Measurements from ENCODE around the gene BAIAP2L2. TPM values are rescaled to one million over a fixed set of nuclear protein-coding genes. Genes with fewer than 3 reads are reported as not detected.

BAIAP2L2 gene
- total RNA-seq, 2 experiments from 2014 or later = 0.71 to 0.88 TPM

DNA sequence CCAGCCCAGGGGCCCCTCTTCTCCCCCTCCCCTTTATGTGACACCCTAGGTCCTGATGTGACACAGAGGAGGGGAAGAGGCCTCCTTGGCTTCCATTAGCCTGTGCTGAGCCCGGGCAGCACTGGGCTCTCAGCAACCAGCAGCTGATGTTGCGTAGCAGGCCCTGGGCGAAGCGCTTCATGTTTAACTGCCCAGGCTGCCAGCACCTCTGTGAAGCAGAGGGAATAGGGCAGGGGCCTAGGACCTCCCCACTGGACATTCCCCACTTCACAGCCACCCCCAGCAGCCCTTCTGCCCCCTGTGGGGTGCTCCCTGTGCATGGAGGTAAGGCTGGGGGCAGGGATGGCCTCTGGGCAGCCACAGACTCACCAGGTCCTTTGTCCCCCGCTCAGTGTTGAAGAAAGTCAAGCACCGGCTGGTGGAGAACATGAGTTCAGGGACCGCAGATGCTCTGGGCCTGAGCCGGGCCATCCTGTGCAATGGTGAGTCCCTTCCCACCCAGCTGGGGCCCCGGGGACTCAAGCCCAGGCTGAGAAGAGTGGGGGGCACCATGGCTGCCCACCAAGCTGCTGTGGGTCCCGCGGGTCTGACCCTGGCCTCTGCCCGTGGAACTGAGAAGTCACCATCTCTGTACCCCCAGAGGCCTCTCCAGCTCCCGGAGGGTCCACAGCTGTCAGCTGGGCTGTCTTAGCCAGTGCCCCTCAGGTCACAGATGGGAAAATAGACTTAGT is 41.7 kb downstream of the BAIAP2L2 start:
- CTCF ChIA-PET = interaction anchor here (0.6 kb wide), 1 partner anchor 12 kb away, joined by 4 read pairs; the partner anchor contains the start of gene PICK1
- POLR2A ChIA-PET = no interaction called here

DNA sequence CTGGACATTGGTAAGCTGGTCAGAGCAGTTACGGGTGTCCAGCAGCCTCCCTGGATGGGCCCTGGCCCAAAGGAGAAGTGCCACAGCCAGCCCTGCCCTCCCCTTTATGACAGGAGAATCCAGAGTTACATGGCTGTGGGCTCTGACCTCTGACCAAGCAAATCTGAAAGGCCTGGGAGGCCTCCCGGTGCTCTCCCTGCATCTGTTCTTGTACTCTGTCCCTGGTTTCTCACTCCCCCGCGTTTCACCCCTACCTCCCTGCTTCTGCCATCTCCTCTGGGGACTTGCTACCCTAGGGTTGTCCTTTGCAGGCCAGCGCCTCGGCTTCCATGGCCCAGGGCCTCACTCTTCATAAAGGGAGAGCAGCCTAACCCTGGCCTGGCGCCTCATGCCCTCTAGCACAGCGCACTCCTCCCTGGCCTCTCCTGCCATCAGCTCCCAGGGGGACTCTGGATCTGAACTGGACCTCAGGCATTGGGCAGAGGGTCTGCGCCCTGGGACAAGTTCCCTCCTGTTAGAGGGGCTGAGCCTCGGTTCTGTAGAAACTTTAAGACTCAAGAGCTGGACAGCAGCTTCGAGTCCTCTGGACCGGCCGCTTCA is 42.6 kb downstream of the BAIAP2L2 start:
- H3K36me3 Mint-ChIP-seq (ENCODE audit: low read depth) = peaks cover 10% of the 10 kb centered on the region
- DNase-seq (no peak), ATAC-seq (no peak)
- H3K4me3 Mint-ChIP-seq = no peak overlapping the region
- ChIA-PET POLR2A (no interaction called here), CTCF (no interaction called here)
- no peaks in the 10 kb centered on the region for H3K27me3 Mint-ChIP-seq
- H3K9me3 Mint-ChIP-seq (ENCODE audit: low read depth) = no peaks in the 10 kb centered on the region
- intact Hi-C loops (cut with DNase I, micrococcal nuclease) = no loop called here
- H3K27ac Mint-ChIP-seq = no peak overlapping the region
- no peaks in the 10 kb centered on the region for H3K4me1 Mint-ChIP-seq

More for the DNA sequence above, 41.7 kb downstream of the BAIAP2L2 start:
- H3K27ac Mint-ChIP-seq = no peak overlapping the region
- H3K36me3 Mint-ChIP-seq (ENCODE audit: low read depth) = peaks cover 8% of the 10 kb centered on the region
- no peaks in the 10 kb centered on the region for H3K9me3 Mint-ChIP-seq (ENCODE audit: low read depth)
- H3K27me3 Mint-ChIP-seq = no peaks in the 10 kb centered on the region
- no peaks in the 10 kb centered on the region for H3K4me1 Mint-ChIP-seq
- intact Hi-C loops (cut with DNase I, micrococcal nuclease) = no loop called here
- no peak for DNase-seq
- no peak overlapping the region for H3K4me3 Mint-ChIP-seq
- ATAC-seq = no peak

DNA sequence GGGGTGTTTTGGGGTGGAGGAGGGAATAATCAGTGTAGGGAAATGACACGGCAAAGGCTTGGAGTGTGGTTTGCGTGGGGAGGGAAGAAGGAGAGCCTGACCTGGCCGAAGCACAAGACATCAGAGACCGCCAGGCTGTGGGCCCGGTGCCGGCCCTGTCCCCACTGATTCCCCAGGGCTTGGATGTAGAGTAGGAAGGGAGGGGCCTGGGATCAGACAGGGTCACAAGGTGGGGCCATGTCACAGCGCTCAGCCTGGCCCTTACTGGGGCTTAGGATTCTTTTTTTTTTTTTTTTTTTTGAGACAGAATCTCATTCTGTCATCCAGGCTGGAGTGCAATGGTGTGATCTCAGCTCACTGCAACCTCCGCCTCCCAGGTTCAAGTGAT is 43.5 kb downstream of the BAIAP2L2 start:
- ChIA-PET POLR2A (no interaction called here), CTCF (no interaction called here)
- ATAC-seq (no peak), DNase-seq (no peak)
- intact Hi-C loops (cut with DNase I, micrococcal nuclease) = no loop called here
- no peaks in the 10 kb centered on the region for H3K4me1 Mint-ChIP-seq
- no peak overlapping the region for H3K4me3 Mint-ChIP-seq
- H3K9me3 Mint-ChIP-seq (ENCODE audit: low read depth) = no peaks in the 10 kb centered on the region
- no peaks in the 10 kb centered on the region for H3K27me3 Mint-ChIP-seq
- H3K36me3 Mint-ChIP-seq (ENCODE audit: low read depth) = peaks cover 10% of the 10 kb centered on the region
- no peak overlapping the region for H3K27ac Mint-ChIP-seq

DNA sequence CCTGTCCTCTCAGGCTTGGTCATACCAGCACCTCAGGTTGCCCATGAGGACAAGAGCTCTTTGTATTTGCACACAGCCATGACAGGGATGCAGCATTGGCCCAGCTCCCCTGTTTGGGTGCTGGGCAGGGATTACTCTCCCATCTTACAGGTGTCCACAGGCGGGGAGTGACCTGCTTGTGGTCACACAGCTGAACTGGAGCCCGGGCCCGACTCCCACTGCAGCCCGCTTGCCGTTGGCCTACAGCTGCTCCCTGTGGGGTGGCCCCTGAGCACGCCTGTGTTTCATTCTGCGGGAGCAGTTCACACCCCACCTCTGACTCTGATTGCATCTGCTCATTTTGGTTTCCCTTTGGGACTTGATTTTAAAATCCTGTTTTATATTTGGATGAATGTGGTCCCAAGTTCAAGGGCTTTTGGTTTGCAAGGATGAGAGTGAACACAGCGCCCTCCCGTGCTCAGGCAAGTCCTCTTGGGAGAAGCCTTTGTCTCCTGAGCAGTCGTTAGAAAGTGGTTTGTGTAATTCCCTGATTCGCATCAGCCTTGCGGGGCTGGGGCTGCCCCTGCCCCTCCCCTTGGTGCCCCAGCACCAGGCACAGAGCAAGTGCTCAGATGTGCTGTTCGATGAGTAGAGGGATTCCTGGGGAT is 44.0 kb downstream of the BAIAP2L2 start:
- ChIA-PET POLR2A (no interaction called here), CTCF (interaction anchor here (0.5 to 1.3 kb wide), 6 partner anchors 13 to 401 kb away, joined by 3 to 5 read pairs (median 3); partner anchors contain the start of gene KDELR3)
- Mint-ChIP-seq H3K27ac (no peak overlapping the region), H3K27me3 (no peaks in the 10 kb centered on the region), H3K36me3 (ENCODE audit: low read depth) (peaks cover 13% of the 10 kb centered on the region), H3K4me3 (no peak overlapping the region), H3K4me1 (no peaks in the 10 kb centered on the region), H3K9me3 (ENCODE audit: low read depth) (no peaks in the 10 kb centered on the region)
- DNase-seq = no peak
- no peak for ATAC-seq
- intact Hi-C loops (cut with DNase I, micrococcal nuclease) = no loop called here

DNA sequence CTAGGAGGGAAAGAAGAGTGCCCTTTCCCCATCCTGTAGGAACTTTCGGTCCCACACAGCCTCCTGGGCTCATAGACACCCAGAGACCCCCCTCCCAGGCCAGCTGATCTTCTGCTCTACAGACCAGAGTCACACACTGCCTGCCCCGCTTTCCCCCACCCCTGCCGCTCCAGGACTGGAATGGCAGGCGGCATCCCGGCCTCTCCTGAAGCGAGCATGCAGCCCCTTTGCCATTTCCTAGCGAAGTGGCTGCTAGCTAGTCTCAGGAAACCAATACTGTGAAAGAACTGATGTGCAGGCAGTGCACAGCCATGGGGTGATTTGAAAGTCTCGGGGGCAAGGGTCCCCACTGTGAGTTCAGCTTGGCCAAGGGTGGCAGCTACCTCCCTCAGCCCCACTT is 44.9 kb downstream of the BAIAP2L2 start:
- DNase-seq (no peak), ATAC-seq (no peak)
- no peak overlapping the region for H3K4me3 Mint-ChIP-seq
- H3K27ac Mint-ChIP-seq = no peak overlapping the region
- H3K4me1 Mint-ChIP-seq = no peaks in the 10 kb centered on the region
- H3K27me3 Mint-ChIP-seq = no peaks in the 10 kb centered on the region
- intact Hi-C loops (cut with DNase I, micrococcal nuclease) = no loop called here
- ChIA-PET POLR2A (no interaction called here), CTCF (interaction anchor here (0.6 to 1.4 kb wide), 4 partner anchors 13 to 402 kb away, joined by 3 to 5 read pairs (median 4); partner anchors contain the start of gene KDELR3)
- peaks cover 13% of the 10 kb centered on the region for H3K36me3 Mint-ChIP-seq (ENCODE audit: low read depth)
- H3K9me3 Mint-ChIP-seq (ENCODE audit: low read depth) = no peaks in the 10 kb centered on the region

DNA sequence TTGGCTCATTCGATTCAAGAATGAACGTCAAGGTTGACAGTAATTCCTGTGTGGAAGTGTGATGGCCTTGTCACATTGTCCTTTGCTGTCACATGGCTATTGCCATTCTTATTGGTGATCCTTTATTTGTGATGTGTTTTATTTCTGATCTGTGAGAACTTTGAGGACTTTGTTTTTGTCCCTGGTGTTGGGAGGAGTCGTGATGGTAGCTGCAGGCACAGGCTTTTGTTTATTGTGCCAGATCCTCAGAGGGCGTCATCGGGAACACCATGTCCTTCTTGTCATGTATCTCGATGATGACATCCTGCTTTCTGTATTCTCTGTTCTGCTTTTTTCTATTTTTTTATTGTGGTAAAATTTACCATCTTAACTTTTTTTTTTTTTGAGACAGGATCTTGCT is 47.7 kb downstream of the BAIAP2L2 start:
- no peak overlapping the region for H3K4me3 Mint-ChIP-seq
- DNase-seq = no peak
- CTCF ChIA-PET = interaction anchor here (1.2 kb wide), 1 partner anchor 11 kb away, joined by 4 read pairs; no protein-coding TSS in a partner anchor
- no peaks in the 10 kb centered on the region for H3K9me3 Mint-ChIP-seq (ENCODE audit: low read depth)
- intact Hi-C loops (cut with DNase I, micrococcal nuclease) = no loop called here
- POLR2A ChIA-PET = no interaction called here
- H3K36me3 Mint-ChIP-seq (ENCODE audit: low read depth) = peaks cover 17% of the 10 kb centered on the region
- H3K27ac Mint-ChIP-seq = no peak overlapping the region
- ATAC-seq = no peak
- H3K4me1 Mint-ChIP-seq = peaks cover 6% of the 10 kb centered on the region
- H3K27me3 Mint-ChIP-seq = no peaks in the 10 kb centered on the region

DNA sequence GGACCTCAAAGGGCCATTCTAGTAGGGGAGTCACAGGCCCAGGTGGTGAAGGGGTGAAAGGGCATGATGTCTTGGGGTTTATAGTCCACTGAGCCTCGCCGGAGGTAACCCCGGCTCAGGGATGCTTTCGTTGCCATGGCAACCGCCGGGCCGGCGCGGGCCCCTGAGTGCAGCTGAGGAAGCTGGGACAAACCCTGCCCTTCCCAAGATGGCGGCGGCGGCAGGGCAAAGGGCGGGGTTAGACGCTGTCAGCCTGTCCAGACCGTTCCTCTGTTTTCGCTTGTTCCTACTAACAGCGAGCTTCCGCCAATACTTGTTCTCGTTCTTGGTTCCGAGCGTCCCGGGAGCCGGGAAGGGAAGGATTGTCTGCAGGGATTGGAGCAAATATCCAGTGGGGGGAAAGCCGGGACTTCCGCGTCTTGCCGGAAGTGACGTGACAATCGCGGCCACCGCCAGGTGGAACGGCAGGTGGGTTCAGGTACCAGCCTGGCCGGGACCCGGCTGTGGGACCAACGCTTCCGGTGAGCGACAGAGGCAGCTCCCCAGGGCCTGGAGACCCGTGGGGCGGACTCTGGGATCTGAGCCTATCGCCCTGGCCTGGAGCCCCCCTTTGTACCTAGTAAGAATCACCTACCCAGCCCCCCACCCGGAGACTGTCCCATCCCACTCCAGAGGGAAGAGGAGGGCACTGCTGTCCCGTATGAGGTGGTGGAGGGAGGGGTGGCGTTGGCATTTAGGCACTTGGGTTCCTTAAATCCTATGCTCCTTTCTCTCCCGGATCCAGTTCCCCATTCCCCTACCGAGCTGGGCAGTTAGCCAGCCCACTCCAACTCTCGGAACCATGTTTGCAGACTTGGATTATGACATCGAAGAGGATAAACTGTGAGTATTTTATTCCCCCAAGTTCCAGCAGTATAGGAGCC is 53.3 kb downstream of the BAIAP2L2 start, which contains the start of gene PICK1:
TSS of gene PICK1 (plus strand) at position 436 of the 923 bp plus-strand sequence. CDS start at position 842, 406 bp downstream.
- POLR2A ChIA-PET = no interaction called here
- intact Hi-C loops (cut with DNase I, micrococcal nuclease) = loop anchor here (1.0 to 10.0 kb wide), 14 partner anchors 104 to 698 kb away; partner anchors contain the start of genes DMC1 (in 2 of the 2), ANKRD54 (in 1 of the 2), C22orf23 (in 1 of the 2) and DDX17 (in 1 of the 2)
- Mint-ChIP-seq H3K36me3 (ENCODE audit: low read depth) (peaks cover 7% of the 10 kb centered on the region), H3K27me3 (no peaks in the 10 kb centered on the region), H3K27ac (peak within 1 kb of the TSS; percentile 98), H3K4me3 (peak within 1 kb of the TSS; percentile 88), H3K9me3 (ENCODE audit: low read depth) (no peaks in the 10 kb centered on the region), H3K4me1 (peaks cover 15% of the 10 kb centered on the region)
- DNase-seq (peak; percentile 92), ATAC-seq (peak; percentile 93)
- CTCF ChIA-PET = interaction anchor here (0.5 to 0.9 kb wide), 4 partner anchors 12 to 1286 kb away, joined by 3 to 5 read pairs (median 4); no protein-coding TSS in a partner anchor

DNA sequence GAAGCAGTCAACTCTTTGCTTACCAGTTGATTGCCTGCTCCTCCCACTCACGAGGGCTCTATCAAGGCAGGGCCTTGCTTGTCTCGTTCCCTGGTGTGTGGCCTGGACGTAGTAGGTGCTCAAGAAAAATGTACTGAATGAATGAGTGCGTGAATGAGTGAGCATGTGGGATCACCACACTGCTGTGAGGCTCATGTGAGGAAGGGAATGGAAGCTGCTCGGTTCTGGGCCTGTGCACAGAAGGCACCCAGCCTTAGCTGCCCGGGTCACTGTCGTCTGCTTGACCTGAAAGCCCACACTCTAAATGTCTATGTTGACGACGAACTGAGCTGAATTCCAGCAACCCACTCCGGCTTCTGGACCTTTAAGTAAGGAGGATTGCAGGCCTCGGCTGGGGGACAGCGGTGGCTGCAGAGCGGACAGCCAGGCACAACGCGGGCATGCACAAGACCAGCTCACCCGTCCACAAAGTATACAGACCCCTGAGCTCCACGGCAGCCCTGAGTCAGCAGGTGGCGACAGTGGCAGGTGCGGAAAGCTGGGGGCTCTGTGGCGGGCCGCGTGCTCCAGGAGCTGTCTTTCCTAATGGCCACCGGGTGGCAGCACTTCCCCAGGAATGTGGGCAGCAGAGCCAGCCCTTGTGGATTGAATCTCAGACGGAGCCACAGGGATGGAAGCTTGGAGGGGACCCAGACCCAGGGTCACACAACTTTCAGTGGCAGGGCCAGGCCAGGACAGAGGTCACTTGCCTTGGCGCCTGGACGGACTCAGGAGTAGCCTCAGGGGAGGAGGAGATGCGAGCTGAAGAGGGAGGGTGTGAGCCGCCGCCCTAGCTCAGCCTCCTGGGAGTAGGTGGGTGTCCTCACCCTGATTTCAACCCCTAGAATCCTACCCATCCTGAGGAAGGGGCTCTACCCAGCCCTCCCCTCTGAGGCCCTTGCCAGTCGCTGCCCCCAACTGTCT is 58.3 kb downstream of the BAIAP2L2 start:
- DNase-seq = peak; percentile 87
- no peak overlapping the region for H3K4me3 Mint-ChIP-seq
- H3K4me1 Mint-ChIP-seq = peaks cover 7% of the 10 kb centered on the region
- intact Hi-C loops (cut with DNase I, micrococcal nuclease) = loop anchor here (1.0 to 10.0 kb wide), 7 partner anchors 52 to 703 kb away; partner anchors contain the start of genes DMC1 (in 1 of the 2) and SUN2 (in 1 of the 2)
- H3K27ac Mint-ChIP-seq = no peak overlapping the region
- CTCF ChIA-PET = interaction anchor here (0.6 to 1.9 kb wide), 42 partner anchors 9 to 951 kb away, joined by 3 to 11 read pairs (median 4); partner anchors contain the start of genes DMC1, MAFF and PLA2G6
- ATAC-seq = peak; percentile 83
- peaks cover 7% of the 10 kb centered on the region for H3K27me3 Mint-ChIP-seq
- H3K9me3 Mint-ChIP-seq (ENCODE audit: low read depth) = no peaks in the 10 kb centered on the region
- POLR2A ChIA-PET = interaction anchor here (0.6 kb wide), 1 partner anchor 425 kb away, joined by 4 read pairs; no protein-coding TSS in a partner anchor
- no peaks in the 10 kb centered on the region for H3K36me3 Mint-ChIP-seq (ENCODE audit: low read depth)

DNA sequence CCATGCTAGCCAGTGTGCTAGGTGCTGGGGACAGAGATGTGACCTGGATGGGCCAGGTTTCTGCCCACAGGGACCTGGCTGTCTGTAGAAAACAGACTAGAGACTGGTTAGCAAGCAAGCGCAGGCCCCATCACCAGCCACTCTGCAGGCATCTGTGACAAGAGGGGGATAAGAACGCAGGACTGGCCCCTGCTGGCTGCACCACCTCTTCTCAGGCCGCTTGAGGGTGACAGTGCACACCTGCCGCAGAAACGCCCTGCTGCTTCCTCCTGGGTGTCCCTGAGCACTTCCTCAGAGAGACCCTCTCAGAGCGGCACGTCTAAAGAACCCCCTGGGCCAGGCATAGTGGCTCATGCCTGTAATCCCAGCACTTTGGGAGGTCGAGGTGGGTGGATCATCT is 59.2 kb downstream of the BAIAP2L2 start:
- Mint-ChIP-seq H3K27ac (no peak overlapping the region), H3K4me1 (peaks cover 2% of the 10 kb centered on the region), H3K9me3 (ENCODE audit: low read depth) (no peaks in the 10 kb centered on the region), H3K36me3 (ENCODE audit: low read depth) (no peaks in the 10 kb centered on the region), H3K4me3 (no peak overlapping the region), H3K27me3 (peaks cover 7% of the 10 kb centered on the region)
- ChIA-PET CTCF (interaction anchor here (0.7 to 1.9 kb wide), 9 partner anchors 10 to 520 kb away, joined by 3 to 10 read pairs (median 4); partner anchors contain the start of gene DMC1), POLR2A (no interaction called here)
- intact Hi-C loops (cut with DNase I, micrococcal nuclease) = loop anchor here (10.0 kb wide), 2 partner anchors 524 to 704 kb away; partner anchors contain the start of genes DMC1 (in 1 of the 2) and SUN2 (in 1 of the 2)
- ATAC-seq (no peak), DNase-seq (no peak)

DNA sequence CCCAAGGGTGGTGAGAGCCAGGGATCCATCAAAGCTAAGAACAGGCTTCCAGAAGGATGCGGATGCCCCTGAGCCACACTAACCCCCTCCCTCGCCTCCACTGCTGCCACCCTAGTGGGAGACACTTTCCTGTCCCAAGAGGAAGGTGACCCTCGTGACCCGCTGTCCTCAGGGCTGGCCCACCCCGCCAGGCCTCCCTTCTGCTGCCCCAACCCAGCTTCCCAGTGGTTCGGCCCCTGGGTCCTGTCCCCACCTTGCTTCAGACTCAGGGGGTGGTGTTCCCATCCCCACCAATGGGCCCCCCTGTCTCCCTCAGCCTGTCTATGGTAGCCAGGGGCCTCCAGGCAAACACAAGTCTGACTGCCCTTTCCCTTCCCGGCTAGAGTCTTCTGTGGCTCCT is 59.8 kb downstream of the BAIAP2L2 start:
- Mint-ChIP-seq H3K27me3 (peaks cover 7% of the 10 kb centered on the region), H3K4me3 (no peak overlapping the region), H3K4me1 (peaks cover 2% of the 10 kb centered on the region), H3K36me3 (ENCODE audit: low read depth) (no peaks in the 10 kb centered on the region), H3K27ac (no peak overlapping the region), H3K9me3 (ENCODE audit: low read depth) (no peaks in the 10 kb centered on the region)
- ChIA-PET CTCF (interaction anchor here (0.5 kb wide), 1 partner anchor 50 kb away, joined by 3 read pairs; no protein-coding TSS in a partner anchor), POLR2A (no interaction called here)
- no peak for DNase-seq
- no peak for ATAC-seq
- intact Hi-C loops (cut with DNase I, micrococcal nuclease) = loop anchor here (10.0 kb wide), 2 partner anchors 524 to 704 kb away; partner anchors contain the start of genes DMC1 (in 1 of the 2) and SUN2 (in 1 of the 2)

Measured in activated CD4-positive, alpha-beta T cell treated with anti-CD3 and anti-CD28 coated beads for 36 hours (primary cell).